Esophagus squamous epithelium (tissue), 5 donors: ENCODE measurements around the gene NUDCD3. TPM values are rescaled to one million over a fixed set of nuclear protein-coding genes. Genes with fewer than 3 reads are reported as not detected.
A peak's percentile ranks its signal among the peaks of the same experiment; 100 is the strongest.
"Not testable (repeated sequence)": the region's sequence is repeated elsewhere in the genome, so short reads cannot be mapped to it uniquely, and the experiment has no call there.

Experiments
- DNase-seq: peaks from one replicate; lab custom pipeline; 2025; lab: John Stamatoyannopoulos, UW
- H3K27ac ChIP-seq, 4 donors: fragments of 200-600 bp; sonication (generic); one replicate each; pipeline ENCODE4 v1.5.1; 2016 to 2019; ENCODE audit warnings: mild to moderate bottlenecking in 1 of 4
- H3K27me3 ChIP-seq, 4 donors: fragments of 200-600 bp; sonication (generic); 1 replicate in 3 of 4; 2 replicates in 1 of 4; pipeline versions ENCODE4 v1.5.1 to v1.6.0; 2017 to 2021; ENCODE audit warnings: antibody characterized with exemption in 1 of 4
- H3K36me3 ChIP-seq, 3 donors: fragments of 200-600 bp; sonication (generic); one replicate each; pipeline ENCODE4 v1.5.1; 2016 to 2019
- H3K4me1 ChIP-seq, 3 donors: fragments of 200-600 bp; sonication (generic); one replicate each; pipeline ENCODE4 v1.5.1; 2017 to 2019
- H3K4me3 ChIP-seq, 4 donors: fragments of 200-600 bp; sonication (generic); 1 replicate in 3 of 4; 2 replicates in 1 of 4; pipeline ENCODE4 v1.5.1; 2016 to 2019; ENCODE audit warnings: mild to moderate bottlenecking in 2 of 4, moderate library complexity in 1 of 4
- H3K9me3 ChIP-seq, 3 donors: fragments of 200-600 bp; sonication (generic); one replicate each; pipeline ENCODE4 v1.5.1; 2016 to 2019
- CTCF ChIP-seq, 6 experiments: fragments of 450-650 bp in 4 of 6; fragments of 200-600 bp in 2 of 6; sonication (generic) in 2 of 6; IDR thresholded peaks; one replicate each; pipeline ENCODE4 v1.5.1; 2016 to 2019; ENCODE audit warnings: antibody characterized with exemption in 6 of 6, mild to moderate bottlenecking in 4 of 6, moderate library complexity in 4 of 6
- POLR2A ChIP-seq, 4 donors: fragments of 450-650 bp; IDR thresholded peaks; one replicate each; pipeline ENCODE4 v1.6.1; 2017; ENCODE audit warnings: antibody characterized with exemption in 4 of 4, mild to moderate bottlenecking in 4 of 4, moderate library complexity in 3 of 4
- WGBS, 2 donors: methylation state at CpG; one replicate each; pipeline ENCODE4 v1.1.5; 2018; 5-methylcytosine and 5-hydroxymethylcytosine counted together
- intact Hi-C: fragments of 100-400 bp; cut with DNase I; formaldehyde crosslinking; loops from one replicate; pipeline ENCODE4 v1.15.0; 2022
- total RNA-seq, 4 donors: library from RNA; depleted of rRNA; stranded (reverse); fragments of >200 nt; gene quantifications; one replicate each; pipeline ENCODE4 v1.1.0, GENCODE V29; 2016
- donor health status: DM: yes; HTN: yes; CAD: no.

Gene NUDCD3
- total RNA-seq, 4 donors from 2014 or later, result 33.5 to 54.0 (median 47.0) TPM

- Histone ChIP-seq H3K36me3 (peaks cover 0 to 26% (median under 1%) of the 10 kb centered on the region in 3 donors), H3K27me3 (no peaks in the 10 kb centered on the region), H3K4me1 (no peaks in the 10 kb centered on the region), H3K27ac (no peak overlapping the region), H3K4me3 (no peak overlapping the region), H3K9me3 (no peaks in the 10 kb centered on the region)
- DNase-seq, result no peak
- intact Hi-C loops, result no loop called here
- no peak for TF ChIP-seq CTCF (IDR thresholded peaks at IDR 0.05)
- TF ChIP-seq POLR2A (IDR thresholded peaks at IDR 0.05), result no peak
- 88 to 90% methylated on average over 6 of the region's 6 CpGs for WGBS, 2 donors
Observed at GRCh38 chr7:44432381-44432977, 58.0 kb downstream of the NUDCD3 start.

GRCh38 chr7:44431091-44431608 is 59.3 kb downstream of the NUDCD3 start:
- 54 to 91% methylated on average over 1 to 2 of the region's 2 CpGs for WGBS, 2 donors
- no peak overlapping the region for H3K27ac ChIP-seq
- peaks cover 0 to 38% (median 8%) of the 10 kb centered on the region in 3 donors for H3K36me3 ChIP-seq
- no peaks in the 10 kb centered on the region for H3K4me1 ChIP-seq
- no peak for DNase-seq
- intact Hi-C loops, result no loop called here
- H3K4me3 ChIP-seq, result no peak overlapping the region
- TF ChIP-seq CTCF (IDR thresholded peaks at IDR 0.05), result peak in 1 of 6 experiments; percentile 6
- TF ChIP-seq POLR2A (IDR thresholded peaks at IDR 0.05), result no peak
- no peaks in the 10 kb centered on the region for H3K27me3 ChIP-seq
- no peaks in the 10 kb centered on the region for H3K9me3 ChIP-seq

GRCh38 chr7:44430054-44430453 is 60.4 kb downstream of the NUDCD3 start:
- no peaks in the 10 kb centered on the region for H3K27me3 ChIP-seq
- 98 to 100% methylated on average over 4 of the region's 4 CpGs for WGBS, 2 donors
- TF ChIP-seq CTCF (IDR thresholded peaks at IDR 0.05) (no peak), POLR2A (IDR thresholded peaks at IDR 0.05) (no peak)
- H3K9me3 ChIP-seq, result no peaks in the 10 kb centered on the region
- H3K27ac ChIP-seq, result no peak overlapping the region
- H3K4me3 ChIP-seq, result no peak overlapping the region
- no peak for DNase-seq
- intact Hi-C loops, result no loop called here
- H3K36me3 ChIP-seq, result peaks cover 0 to 49% (median 14%) of the 10 kb centered on the region in 3 donors
- H3K4me1 ChIP-seq, result no peaks in the 10 kb centered on the region

- H3K36me3 ChIP-seq, result peaks cover 0 to 39% (median 14%) of the 10 kb centered on the region in 3 donors
- H3K27me3 ChIP-seq, H3K9me3 ChIP-seq, H3K4me1 ChIP-seq, DNase-seq, intact Hi-C loops, H3K4me3 ChIP-seq, H3K27ac ChIP-seq: not testable (repeated sequence)
- 92 to 100% methylated on average over 2 of the region's 2 CpGs for WGBS, 2 donors
Observed at GRCh38 chr7:44424762-44425161, 65.7 kb downstream of the NUDCD3 start.

GRCh38 chr7:44416941-44417340 is 73.5 kb downstream of the NUDCD3 start:
- Histone ChIP-seq H3K27ac (no peak overlapping the region), H3K4me3 (no peak overlapping the region), H3K9me3 (no peaks in the 10 kb centered on the region), H3K36me3 (peaks cover 0 to 43% (median 0%) of the 10 kb centered on the region in 3 donors), H3K27me3 (no peaks in the 10 kb centered on the region), H3K4me1 (peaks cover 0 to 27% (median 0%) of the 10 kb centered on the region in 3 donors)
- DNase-seq, result no peak
- intact Hi-C loops, result no loop called here
- 91 to 94% methylated on average over 6 of the region's 6 CpGs for WGBS, 2 donors
- no peak for TF ChIP-seq CTCF (IDR thresholded peaks at IDR 0.05)
- no peak for TF ChIP-seq POLR2A (IDR thresholded peaks at IDR 0.05)
